NCI-H187 (cell line): Measurements from ENCODE around the gene CMC1.
"Not testable (repeated sequence)": the region's sequence is repeated elsewhere in the genome, so short reads cannot be mapped to it uniquely, and the experiment has no call there.

ENCODE experiments used
- DNase-seq, 2 experiments: peaks; one replicate each; lab custom pipeline; 2025; lab: John Stamatoyannopoulos, UW

CMC1 gene

DNA sequence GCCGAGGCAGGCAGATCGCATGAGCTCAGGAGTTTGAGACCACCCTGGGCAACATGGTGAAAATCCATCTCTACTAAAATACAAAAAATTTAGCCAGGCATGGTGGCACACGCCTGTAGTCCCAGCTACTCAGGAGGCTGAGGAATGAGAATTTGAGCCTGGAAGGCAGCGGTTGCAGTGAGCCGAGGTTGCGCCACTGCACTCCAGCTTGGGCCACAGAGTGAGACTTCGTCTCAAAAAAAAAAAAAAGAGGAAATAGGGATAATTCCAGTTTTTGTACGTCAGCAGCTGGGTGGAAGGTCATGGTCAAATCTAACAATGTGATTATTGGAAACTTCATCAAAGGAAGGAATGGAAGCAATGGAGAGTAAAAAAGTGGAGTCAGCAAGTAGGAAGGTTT lies 3.1 kb downstream of the CMC1 start:
- no peak for DNase-seq

DNA sequence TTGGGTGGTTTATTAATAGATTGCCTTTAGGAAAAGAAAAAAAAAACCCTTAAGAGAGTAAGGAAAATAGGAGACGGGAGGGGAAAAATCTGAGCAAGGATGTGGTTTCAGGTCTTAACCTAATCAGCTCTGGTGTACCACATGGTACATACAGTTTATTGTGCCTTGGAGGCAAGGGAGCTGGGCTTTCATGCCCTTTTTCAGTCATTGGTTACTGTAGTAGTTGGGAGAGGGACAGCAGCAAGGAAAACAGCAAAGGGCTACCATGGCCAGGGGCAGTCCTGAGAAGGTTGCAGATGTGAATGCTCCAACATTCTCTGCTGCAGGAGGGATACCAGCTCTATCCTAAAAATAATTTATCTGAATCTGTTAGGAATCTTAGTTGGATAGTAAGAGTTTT lies 5.9 kb downstream of the CMC1 start:
- no peak for DNase-seq

DNA sequence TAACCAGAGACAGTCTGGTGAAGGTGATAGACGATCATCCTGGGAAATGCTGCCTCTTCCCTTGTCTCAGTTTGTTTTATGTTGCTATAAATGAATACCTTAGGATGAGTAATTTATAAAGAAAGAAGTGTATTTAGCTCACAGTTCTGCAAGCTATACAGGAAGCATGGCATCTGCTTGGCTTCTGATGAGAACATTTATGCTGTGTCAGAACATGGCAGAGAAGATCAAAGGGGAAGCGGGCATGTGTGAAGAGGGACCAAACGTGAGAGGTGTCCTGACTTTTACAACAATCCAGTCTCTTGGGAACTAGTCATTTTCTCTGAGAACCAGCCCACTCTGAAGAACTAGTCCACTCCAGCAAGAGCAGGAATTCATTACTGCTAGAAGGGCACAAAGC lies 9.6 kb downstream of the CMC1 start:
- DNase-seq = no peak

DNA sequence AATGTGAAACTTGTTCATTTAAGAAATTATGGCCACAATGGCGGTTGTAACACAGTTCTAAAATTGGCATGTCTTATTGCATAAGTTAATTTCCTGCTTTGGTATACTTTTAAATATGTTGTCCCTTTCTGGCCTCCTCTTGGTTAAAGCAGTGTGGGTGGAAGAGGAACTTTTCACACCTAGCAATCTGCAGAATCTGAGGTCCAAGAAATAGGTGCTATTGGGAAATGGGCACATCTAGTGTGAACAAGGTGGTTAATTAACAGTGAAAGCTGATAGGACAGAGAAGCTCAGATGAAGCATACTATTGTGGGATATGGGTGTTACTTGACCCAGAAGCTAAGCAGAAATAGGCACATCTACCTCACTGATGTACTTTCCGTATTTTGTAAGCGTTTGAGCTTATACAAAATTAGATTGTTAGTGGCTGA lies 10.6 kb downstream of the CMC1 start:
- DNase-seq = no peak

DNA sequence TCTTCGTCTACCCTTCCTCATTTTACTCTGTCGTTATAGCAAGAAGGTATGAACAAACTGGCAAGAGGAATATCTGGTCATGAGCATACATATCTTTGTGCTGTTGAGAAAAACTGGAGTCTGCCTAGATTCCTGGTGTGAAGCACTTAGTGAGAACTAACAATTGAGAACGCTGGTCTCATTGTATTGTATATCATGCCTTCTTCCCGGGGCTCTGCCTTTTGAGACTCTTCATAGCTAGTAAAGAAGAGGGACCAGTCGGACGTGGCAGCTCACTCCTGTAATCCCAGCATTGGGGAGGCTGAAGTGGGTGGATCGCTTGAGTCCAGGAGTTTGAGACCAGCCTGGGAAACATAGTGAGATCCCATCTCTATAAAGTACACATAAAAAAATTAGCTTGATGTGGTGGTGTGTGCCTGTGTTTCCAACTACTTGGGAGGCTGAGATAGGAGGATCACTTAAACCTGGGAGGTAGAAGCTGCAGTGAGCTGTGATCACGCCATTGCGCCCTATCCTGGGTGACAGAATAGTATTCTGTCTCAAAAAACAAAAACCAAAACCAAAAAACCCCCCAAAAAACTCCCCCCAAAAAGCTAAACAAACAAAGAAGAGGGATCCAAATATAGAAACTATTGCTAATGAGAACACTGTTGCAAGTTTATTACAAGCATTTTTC lies 11.8 kb downstream of the CMC1 start:
- no peak for DNase-seq

DNA sequence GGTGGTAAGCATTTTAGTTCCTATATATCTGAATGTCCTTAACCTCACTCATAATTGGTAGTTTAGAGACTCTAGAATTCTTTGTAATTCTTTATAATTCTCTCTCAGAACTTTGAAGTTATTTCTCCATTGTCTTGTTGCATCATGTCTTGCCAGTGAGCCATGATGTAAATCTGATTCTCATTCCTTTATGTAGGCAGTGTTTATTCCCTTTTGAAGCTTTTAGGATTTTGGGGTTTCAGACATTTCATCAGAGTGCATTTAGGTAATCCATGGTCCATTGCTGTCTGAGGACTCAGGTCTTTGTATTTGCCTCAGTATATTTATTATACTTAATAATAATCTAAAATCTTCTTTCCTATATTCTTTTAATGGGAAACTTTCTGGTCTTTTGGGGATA lies 20.6 kb downstream of the CMC1 start:
- DNase-seq = no peak

DNA sequence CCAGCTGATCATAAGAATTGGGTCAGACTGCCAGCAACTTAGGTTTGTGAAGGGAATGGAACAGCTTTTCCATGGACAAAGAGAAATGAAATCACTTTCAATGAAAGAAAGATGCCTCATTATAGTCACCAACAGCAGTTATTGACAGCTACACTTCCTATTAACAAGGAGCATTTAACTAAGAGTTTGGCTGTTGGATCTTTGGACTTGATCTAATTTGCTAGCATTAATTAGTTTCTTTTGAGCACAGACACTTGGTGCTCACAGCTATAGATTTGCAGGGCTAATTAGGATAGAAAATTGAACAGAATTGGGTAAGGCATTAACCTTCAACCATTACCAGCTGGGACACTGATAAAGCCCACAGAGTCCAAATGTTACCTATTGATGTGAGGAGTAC lies 24.2 kb downstream of the CMC1 start:
- DNase-seq = no peak

DNA sequence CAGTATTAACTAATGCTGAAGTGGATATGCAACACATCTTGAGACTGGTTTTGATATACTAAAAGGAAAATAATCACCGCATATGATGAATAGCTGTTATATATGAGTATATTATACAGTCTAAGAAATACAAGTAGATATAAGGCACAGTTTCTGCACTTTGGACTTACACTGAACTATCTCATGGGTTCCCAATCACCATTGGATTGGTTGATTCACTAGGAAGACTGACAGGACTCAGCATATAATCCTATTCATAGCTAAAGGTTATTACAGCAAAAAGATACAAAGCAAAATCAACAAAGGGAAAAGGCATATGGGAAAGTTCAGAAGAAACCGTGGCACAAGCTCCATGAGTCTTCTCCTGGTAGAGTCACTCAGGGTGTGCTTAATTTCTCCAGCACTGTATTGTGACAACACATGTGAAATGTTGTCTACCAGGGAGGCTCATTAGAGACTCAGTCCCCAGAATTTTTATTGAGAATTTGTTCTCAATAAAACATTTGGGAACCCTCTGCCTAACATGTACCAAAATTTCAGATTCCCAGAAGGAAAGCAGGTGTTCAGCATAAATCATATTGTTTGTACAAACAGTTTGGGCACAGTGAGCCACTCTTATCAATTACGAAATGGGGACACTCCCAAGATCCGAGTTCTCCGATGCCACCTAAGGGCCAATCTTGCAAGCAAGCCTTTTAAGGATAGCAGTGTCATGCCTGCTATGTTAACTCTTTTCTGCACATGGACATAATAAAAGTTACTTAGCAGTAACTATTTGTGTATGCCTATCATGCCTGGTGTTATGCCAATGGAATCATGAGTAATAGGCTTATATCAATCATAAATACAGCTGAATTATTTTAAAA lies 26.8 kb downstream of the CMC1 start:
- no peak for DNase-seq

DNA sequence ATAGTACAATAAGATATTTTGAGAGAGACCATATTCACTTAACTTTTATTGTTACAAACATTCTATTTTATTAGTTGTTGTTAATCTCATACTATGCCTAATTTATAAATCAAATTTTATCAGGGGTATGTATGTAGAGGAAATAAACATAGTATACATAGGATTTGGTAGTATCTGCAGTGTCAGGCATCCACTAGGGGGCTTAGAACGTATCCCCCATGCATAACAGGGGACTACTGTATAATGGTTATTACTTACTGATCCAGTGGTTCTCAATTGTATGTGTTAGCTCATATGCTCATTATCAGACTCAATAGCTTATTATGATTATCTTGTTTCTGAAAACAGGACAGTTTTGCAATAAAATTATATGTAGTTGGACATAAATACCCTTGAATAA lies 27.6 kb downstream of the CMC1 start:
- no peak for DNase-seq

DNA sequence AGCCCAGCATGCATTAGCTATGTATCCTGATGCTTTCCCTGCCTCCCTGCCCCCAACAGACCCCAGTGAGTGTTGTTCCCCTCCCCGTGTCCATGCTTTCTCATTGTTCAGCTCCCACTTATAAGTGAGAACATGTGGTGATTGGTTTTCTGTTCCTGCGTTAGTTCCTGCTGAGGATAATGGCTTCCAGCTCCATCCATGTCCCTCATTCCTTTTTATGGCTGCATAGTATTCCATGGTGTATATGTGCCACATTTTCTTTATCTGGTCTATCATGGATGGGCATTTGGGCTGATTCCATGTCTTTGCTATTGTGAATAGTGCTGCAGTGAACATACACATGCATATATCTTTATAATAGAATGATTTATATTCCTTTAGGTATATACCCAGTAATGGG lies 28.5 kb downstream of the CMC1 start:
- DNase-seq = not testable (repeated sequence)

DNA sequence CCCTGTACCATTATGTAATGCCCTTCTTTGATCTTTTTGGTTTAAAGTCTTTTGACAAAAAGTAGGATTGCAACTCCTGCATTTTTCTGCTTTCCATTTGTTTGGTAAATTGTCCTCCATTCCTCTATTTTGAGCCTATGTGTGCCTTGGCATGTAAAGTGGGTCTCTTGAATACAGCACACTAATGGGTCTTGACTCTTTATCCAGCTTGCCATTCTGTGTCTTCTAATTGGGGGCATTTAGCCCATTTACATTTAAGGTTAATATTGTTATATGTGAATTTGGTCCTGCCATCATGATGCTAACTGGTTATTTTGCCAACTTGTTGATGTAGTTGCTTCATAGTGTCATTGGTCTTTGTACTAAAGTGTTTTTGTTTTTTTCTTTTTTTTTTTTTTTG lies 32.4 kb downstream of the CMC1 start:
- DNase-seq = no peak

DNA sequence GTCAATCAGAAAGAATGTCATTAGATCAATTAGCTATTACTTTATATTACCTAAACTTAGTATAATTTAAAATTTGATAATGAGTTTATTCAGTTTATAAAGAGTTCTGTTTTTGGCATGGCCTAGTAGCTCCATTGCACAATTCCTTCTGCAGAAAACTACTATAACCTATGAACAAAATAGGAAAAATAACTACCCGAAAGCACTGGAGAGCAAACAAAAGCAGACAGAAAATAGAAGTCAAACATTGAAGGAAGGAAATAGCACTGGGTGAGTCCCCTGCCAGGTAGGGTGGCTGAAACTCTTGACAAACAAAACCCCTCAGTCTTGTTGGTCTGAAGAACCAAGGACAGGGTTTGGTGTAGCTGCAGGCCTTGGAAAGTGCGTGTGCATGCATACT lies 37.5 kb downstream of the CMC1 start:
- DNase-seq = no peak

DNA sequence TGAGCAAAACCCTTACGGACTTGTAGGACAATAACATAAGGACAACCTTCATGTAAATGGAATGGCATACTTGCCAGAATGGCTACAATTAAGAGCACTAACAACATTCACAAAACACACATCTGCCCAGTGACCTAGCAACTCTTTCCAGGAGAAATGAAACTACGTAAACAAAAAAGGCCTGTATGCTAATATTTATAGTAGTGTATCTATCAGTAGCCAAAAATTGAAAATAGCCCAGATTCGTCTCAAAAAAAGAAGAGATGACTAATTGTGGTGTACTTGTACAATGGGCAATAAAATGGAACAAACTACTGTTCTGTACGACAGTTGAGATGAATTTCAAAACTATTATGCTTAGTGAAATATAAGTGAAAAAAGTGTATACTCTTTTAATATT lies 38.4 kb downstream of the CMC1 start:
- no peak for DNase-seq

DNA sequence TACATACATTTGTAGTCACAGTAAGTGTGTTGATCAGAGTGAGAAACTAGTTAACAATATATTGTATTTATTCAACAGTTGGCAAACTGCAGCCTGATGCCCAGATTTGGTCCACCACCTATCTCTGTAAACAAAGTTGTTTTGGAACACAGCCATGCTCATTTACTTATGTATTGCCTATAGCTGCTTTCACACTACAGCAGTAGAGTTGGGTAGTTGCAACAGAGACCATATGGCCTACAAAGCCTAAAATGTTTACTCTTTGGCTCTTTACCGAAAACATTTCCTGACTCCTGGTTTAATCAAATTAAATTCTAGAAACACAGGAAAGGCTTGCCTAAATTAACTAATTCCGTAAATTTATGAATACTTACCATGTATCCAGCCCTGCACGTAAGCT lies 39.4 kb downstream of the CMC1 start:
- no peak for DNase-seq

DNA sequence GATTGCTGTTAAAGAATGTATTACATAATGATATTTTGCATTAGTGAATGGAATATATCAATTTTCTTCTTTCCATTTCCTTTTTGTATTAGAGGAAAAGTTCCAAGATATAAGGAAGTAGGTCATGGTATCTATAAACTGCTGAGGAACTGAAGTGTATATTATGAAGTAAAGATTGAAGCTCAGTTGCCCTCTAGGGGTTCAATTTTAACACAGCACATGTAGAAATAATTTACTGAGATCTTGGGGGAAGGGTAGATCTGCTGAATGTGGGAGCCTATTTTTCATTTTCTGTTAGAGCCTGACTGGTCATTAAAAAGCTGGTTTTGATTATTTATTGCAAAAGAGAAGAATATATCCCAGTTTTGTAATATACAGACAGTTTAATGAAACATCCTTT lies 45.2 kb downstream of the CMC1 start:
- DNase-seq = no peak

DNA sequence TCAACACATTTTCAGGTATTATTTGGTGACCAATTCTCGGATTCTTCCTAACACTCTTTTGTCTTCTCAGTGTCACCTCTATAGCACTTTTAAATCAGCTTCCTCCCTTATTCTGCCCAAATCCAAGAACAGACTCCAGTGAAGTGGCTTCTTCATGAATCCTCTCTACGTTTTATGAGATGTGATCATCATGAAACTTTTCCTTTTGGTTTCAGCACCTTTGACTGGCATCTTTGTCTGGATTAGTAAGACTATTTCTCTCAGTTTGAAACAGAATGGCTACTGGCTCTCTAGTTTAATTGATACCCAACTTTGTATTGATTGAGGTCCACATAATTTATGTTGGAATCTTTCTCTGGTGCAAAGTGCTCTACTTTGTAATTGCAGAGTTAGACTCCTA lies 45.6 kb downstream of the CMC1 start:
- DNase-seq = no peak

DNA sequence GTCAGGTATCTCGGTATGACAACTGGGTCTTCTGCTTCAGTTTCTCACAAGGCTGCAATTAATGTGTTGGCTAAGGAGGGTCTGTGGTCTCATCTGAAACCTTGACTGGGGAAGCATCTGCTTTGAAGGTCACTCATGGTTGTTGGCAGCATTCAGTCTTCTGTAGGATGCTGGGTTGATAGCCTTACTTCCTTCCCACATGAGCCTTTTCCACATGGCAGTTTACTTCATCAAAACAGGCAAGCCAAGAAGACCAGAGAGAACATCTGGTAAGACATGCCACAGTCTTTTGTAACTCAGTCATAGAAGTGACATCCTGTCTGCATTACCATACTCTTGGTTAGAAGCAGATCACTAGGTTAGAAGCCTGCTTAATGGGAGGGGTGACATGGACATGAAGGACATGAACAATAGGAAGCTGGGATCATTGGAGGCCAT lies 49.5 kb downstream of the CMC1 start:
- DNase-seq = no peak

DNA sequence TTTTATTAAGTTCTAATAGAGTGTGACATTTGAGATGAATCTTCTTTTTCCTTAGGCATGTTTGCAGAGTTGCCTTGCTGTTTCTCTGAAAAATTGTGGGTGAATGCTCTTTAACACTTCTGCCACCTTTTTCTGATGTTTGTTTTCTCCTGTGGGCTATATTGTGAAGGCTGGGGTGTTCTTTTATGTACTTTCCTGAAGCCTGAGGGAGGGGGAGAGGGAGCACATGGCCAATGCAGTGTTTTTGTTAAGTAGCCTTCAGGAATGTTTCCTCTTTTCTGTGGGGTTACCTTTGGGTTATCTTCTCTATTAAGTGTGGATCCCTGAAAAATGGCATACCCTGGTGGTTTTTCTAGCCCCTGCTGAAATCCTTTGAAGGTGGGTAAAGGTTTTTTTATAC lies 50.2 kb downstream of the CMC1 start:
- DNase-seq = no peak

DNA sequence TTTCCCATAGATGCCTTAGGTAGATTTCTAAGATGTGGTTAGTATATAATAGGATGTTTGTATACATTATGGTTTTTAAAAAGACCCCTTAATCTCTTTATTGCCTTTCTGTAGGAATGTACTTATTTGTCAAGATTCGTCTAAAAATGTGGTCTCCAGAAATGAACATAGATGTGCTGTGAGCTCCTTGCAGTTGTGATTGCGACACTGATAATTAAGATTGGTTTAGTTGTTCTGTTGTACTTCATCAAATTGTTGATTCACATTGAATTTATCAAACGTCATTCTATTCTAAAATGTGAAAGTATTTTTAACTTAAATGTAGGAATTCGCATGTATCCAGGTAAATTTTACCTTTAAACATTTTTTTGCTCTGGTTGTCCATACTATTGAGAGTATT lies 51.2 kb downstream of the CMC1 start:
- no peak for DNase-seq

DNA sequence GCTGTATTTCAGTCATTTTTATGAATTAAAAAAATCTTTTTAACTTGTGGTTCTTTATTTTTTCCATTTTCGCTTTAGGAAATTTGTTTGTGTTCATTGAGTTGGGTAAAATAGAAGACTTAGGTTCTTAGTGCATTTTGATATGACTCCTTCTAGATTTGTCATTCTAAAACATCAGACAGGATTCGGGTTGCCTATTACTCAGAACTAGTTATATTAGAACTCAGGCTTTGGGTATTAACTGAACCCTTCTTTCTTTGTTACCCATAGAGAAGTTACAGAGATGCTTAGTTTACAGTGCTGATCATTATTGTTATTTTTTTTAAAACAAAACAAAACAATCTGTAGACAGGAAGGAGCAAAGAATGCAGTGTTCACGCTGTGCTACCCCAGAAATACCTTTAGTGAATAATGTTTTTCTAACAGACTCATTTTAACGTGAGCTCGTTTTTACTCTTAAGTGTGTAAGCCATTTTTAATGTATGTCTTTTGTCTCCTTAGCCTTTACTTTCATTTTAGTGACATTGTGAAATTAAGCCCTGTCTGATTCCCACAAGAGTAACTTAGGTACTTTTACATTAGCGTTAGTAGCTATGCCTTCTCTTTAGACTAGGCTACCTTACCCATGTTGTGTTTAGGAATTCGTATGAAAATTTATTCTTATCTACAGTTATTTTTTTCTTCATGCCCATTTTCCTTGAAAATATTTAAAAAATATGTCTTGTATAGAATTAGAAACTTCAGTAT lies 53.4 kb downstream of the CMC1 start:
- no peak for DNase-seq

DNA sequence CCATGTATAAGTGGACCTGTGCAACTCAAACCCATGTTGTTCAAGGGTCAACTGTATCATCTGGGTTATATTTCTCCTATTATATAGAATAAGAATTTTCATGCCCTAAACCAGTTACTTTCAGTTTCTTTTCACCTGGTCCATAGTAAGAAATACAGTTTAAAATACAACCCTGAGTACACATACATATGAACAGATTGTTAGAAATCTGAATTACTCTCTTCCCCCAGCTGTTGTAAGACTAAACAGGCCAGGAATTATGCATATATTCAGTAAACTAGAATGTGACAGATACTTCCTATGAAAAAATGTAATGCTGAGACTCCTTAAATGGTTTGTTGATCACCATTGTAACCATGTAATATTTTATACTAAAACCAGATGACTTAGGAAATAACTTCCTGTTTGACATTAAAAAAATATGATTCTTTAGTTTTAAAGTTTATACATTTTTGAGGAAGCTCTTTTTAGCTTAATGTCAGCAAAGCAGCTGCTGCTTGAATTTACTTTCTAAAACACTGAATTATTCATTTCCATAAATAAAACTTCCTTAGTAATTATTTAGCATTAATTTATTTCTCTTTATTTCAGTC lies 54.6 kb downstream of the CMC1 start:
- DNase-seq = no peak

DNA sequence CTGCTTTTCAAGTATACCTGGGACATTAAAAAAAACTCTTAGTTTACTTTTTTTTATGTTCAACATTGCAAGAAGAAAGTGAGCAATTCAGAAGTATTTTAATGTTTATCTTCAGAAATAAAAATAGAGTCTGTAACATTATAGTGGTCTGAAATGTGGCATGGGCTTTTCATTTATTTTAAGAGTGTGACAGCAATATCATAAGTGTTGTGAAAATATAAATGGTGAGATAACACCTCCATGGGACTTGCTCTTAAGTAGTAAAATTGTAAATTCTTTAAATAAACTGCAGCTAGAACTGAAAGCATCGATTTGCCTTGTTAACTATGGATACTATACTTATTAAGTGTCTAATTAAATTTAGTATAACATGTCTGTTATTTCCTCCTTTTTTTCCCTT lies 58.3 kb downstream of the CMC1 start:
- no peak for DNase-seq
